GM23338 (cell line): Measurements from ENCODE around the gene UPF1.

Source experiments
- CREB1 ChIP-seq: fragments of 250-450 bp; sonication (Bioruptor Pico); IDR thresholded peaks from 2 replicates; pipeline ENCODE4 v1.5.0; 2020; ENCODE audit warnings: low read depth, mild to moderate bottlenecking, moderate library complexity
- EZH2 ChIP-seq: fragments of 200-600 bp; sonication (generic); IDR thresholded peaks from one replicate; pipeline ENCODE4 v1.8.0; 2017; ENCODE audit warnings: antibody characterized with exemption, mild to moderate bottlenecking, low read depth; ENCODE audit not compliant: unreplicated experiment
- EZH2phosphoT487 ChIP-seq: fragments of 200-600 bp; sonication (generic); IDR thresholded peaks from one replicate; pipeline ENCODE4 v1.8.1; 2018; ENCODE audit warnings: antibody characterized with exemption; ENCODE audit not compliant: unreplicated experiment
- POLR2AphosphoS5 ChIP-seq: IDR thresholded peaks from 2 replicates; pipeline ENCODE4 v1.6.1; 2016; ENCODE audit warnings: antibody characterized with exemption, low read depth
- STAT1 ChIP-seq: IDR thresholded peaks from one replicate; pipeline ENCODE4 v1.6.1; 2016; ENCODE audit warnings: antibody characterized with exemption; ENCODE audit not compliant: unreplicated experiment
- TF ChIP-seq, protein P1 (sequence below), 2 experiments: fragments of 200-600 bp in 1 of 2; sonication (generic) in 1 of 2; conservative IDR thresholded peaks; 2 replicates each; pipeline versions ENCODE4 v1.5.1 to v1.6.1; 2016 to 2017; ENCODE audit warnings: antibody characterized with exemption in 2 of 2, low read depth in 2 of 2, mild to moderate bottlenecking in 2 of 2, moderate library complexity in 1 of 2
- TF ChIP-seq, protein P2 (sequence below): IDR thresholded peaks from one replicate; pipeline ENCODE4 v1.6.1; 2018; ENCODE audit warnings: antibody characterized with exemption; ENCODE audit not compliant: unreplicated experiment
- TF ChIP-seq, protein P3 (sequence below): IDR thresholded peaks from 2 replicates; pipeline ENCODE4 v1.6.1; 2016; ENCODE audit warnings: antibody characterized with exemption

DNA sequence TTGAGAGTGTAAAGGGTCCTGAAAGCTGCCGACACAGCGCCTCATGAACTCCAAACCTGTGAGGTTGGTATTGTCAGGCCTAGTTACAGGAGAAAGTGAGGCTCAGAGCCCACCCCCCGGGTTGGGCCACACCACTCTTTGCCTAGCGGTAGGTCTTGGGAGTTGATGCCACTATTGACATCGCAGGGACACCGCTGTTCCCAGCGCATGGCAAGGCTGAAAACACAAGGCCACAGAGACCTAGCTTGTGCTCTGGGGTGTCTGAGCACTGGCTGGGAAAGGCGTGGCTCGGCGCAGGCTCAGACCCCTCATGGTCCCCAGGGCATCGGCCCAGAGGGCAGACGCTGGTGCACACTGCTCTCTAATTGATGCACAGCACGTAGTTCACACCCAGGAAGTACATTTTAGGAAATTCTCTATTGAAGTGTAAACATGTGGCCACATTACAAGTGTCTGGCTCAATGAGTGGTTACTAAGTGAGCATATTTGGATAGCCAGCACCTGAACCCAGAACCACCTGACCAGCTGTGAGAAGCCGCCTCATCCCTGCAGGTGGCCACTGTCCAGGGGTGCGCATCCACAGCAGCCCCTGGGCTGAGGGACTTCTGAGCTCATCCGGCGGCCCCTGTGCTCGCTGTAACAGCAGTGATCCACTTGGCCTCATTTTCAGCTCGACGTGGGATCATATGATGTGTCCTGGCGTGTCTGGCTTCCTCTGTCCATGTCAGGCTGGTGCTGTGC, 27.3 kb downstream of the UPF1 start:
- TF ChIP-seq, protein P1, sequence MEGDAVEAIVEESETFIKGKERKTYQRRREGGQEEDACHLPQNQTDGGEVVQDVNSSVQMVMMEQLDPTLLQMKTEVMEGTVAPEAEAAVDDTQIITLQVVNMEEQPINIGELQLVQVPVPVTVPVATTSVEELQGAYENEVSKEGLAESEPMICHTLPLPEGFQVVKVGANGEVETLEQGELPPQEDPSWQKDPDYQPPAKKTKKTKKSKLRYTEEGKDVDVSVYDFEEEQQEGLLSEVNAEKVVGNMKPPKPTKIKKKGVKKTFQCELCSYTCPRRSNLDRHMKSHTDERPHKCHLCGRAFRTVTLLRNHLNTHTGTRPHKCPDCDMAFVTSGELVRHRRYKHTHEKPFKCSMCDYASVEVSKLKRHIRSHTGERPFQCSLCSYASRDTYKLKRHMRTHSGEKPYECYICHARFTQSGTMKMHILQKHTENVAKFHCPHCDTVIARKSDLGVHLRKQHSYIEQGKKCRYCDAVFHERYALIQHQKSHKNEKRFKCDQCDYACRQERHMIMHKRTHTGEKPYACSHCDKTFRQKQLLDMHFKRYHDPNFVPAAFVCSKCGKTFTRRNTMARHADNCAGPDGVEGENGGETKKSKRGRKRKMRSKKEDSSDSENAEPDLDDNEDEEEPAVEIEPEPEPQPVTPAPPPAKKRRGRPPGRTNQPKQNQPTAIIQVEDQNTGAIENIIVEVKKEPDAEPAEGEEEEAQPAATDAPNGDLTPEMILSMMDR (conservative IDR thresholded peaks at IDR 0.05; ENCODE audit: low read depth in 2 of 2): no peak
- TF ChIP-seq, protein P2, sequence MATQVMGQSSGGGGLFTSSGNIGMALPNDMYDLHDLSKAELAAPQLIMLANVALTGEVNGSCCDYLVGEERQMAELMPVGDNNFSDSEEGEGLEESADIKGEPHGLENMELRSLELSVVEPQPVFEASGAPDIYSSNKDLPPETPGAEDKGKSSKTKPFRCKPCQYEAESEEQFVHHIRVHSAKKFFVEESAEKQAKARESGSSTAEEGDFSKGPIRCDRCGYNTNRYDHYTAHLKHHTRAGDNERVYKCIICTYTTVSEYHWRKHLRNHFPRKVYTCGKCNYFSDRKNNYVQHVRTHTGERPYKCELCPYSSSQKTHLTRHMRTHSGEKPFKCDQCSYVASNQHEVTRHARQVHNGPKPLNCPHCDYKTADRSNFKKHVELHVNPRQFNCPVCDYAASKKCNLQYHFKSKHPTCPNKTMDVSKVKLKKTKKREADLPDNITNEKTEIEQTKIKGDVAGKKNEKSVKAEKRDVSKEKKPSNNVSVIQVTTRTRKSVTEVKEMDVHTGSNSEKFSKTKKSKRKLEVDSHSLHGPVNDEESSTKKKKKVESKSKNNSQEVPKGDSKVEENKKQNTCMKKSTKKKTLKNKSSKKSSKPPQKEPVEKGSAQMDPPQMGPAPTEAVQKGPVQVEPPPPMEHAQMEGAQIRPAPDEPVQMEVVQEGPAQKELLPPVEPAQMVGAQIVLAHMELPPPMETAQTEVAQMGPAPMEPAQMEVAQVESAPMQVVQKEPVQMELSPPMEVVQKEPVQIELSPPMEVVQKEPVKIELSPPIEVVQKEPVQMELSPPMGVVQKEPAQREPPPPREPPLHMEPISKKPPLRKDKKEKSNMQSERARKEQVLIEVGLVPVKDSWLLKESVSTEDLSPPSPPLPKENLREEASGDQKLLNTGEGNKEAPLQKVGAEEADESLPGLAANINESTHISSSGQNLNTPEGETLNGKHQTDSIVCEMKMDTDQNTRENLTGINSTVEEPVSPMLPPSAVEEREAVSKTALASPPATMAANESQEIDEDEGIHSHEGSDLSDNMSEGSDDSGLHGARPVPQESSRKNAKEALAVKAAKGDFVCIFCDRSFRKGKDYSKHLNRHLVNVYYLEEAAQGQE: no peak
- TF ChIP-seq POLR2AphosphoS5 (no peak), EZH2phosphoT487 (no peak), CREB1 (CRISPR knock-in tag) (no peak), EZH2 (no peak), STAT1 (no peak)
- TF ChIP-seq, protein P3, sequence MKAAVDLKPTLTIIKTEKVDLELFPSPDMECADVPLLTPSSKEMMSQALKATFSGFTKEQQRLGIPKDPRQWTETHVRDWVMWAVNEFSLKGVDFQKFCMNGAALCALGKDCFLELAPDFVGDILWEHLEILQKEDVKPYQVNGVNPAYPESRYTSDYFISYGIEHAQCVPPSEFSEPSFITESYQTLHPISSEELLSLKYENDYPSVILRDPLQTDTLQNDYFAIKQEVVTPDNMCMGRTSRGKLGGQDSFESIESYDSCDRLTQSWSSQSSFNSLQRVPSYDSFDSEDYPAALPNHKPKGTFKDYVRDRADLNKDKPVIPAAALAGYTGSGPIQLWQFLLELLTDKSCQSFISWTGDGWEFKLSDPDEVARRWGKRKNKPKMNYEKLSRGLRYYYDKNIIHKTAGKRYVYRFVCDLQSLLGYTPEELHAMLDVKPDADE: no peak
